GM10847 (cell line): ENCODE data around the gene GGTLC2.

Source experiments
- POLR2A ChIP-seq: IDR thresholded peaks from 2 replicates; pipeline ENCODE4 v1.6.1; 2011; ENCODE audit not compliant: insufficient read length; ENCODE audit errors: extremely low read depth

Gene GGTLC2

DNA sequence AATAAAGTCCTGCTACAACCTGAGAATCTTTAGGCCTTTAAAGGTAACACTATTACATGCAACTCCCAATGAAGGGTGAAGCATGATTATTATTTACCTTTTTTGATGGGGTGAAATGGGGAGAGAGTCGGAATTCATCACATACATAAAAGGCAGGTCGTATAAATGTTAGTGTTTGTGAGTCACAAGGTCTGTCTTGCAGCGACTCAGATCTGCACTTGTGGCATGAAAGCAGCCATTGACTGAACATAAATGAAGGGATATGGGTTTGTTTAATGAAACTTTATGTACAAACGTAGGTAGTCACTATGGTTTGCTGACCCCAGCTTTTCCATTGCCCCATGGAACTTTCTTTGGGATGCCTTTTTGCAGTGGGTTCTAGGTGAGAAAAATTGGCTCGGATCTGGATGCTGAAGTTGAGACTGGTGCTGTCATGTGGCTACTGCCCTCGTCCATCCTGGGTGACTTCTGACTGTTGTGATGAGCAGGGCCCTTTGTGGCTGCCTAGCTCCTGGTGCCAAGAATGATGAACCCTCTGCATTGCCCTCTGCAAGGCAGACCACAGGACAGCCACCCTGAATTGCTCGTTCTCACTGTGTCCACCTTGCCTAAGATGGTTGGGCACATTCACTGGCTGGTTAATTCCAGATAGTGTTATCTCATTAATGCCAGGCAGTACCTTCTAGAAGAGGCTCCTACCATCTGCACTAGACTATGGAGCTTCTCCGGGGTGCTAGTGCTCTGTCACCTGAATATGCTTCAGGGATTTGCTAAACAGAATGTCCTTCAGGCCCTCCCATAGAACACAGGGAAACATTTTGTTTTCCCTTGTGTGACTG, 11.3 kb downstream of the GGTLC2 start:
- TF ChIP-seq POLR2A: no peak

DNA sequence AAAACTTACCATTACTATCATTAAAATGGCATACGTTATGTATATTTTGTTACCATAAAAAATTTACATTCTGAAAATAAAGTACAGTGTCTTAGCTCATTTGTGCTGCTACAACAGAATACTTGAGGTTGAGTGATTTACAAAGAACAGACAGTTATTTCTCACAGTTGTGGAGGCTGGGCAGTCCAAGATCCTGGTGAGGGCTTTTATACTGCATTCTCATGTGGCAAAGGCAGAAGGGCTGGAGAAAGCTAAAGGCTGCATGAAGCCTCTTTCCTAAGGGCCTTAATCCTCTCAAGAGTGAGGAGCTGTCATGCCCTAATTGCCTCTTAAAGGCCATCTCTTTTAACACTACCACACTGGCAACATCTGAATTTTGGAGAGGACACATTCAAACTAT, 13.3 kb downstream of the GGTLC2 start:
- TF ChIP-seq POLR2A: no peak

- TF ChIP-seq POLR2A: no peak
These were observed 16.9 kb downstream of the GGTLC2 start for GRCh38 chr22:22661275-22661674.

GRCh38 chr22:22662095-22662494, 17.7 kb downstream of the GGTLC2 start:
- no peak for TF ChIP-seq POLR2A

DNA sequence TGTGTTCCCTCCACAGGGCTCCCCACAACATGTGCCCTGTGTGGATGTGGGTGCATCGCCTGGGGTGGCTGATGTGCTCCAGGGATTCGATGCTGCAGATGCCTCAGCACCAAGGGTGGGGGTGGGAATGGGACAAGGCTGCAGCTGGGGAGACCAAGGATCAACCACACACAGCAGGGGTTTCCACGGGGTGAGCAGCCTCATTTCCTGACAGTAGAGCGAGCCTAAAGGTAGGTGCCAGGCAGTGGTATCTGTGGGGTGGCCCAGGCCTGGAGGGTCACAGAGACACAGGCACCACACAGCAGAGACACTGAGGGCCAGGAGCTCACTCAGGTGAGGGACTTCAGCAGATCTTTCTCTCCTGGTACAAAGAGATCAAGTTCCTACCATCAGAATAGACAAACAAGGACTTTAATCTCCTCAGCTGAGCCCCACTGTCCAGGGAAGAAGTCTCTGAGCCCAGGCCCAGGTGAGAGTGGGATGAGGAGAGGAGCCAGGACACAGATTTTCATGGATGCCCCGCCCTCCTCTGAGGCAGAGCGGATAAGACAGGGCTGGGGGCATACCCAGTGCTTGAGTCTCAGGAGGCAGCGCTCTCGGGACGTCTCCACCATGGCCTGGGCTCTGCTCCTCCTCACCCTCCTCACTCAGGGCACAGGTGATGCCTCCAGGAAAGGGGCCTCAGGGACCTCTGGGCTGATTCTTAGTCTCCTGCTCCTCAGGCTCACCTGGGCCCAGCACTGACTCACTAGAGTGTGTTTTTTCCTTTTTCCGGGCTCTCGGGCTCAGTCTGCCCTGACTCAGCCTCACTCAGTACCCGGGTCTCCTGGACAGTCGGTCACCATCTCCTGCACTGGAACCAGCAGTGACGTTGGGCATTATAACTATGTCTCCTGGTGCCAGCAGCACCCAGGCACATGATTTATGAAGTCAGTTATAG, 19.7 kb downstream of the GGTLC2 start:
- TF ChIP-seq POLR2A: no peak

- no peak for TF ChIP-seq POLR2A
These were observed 22.1 kb downstream of the GGTLC2 start for GRCh38 chr22:22666307-22667091.

DNA sequence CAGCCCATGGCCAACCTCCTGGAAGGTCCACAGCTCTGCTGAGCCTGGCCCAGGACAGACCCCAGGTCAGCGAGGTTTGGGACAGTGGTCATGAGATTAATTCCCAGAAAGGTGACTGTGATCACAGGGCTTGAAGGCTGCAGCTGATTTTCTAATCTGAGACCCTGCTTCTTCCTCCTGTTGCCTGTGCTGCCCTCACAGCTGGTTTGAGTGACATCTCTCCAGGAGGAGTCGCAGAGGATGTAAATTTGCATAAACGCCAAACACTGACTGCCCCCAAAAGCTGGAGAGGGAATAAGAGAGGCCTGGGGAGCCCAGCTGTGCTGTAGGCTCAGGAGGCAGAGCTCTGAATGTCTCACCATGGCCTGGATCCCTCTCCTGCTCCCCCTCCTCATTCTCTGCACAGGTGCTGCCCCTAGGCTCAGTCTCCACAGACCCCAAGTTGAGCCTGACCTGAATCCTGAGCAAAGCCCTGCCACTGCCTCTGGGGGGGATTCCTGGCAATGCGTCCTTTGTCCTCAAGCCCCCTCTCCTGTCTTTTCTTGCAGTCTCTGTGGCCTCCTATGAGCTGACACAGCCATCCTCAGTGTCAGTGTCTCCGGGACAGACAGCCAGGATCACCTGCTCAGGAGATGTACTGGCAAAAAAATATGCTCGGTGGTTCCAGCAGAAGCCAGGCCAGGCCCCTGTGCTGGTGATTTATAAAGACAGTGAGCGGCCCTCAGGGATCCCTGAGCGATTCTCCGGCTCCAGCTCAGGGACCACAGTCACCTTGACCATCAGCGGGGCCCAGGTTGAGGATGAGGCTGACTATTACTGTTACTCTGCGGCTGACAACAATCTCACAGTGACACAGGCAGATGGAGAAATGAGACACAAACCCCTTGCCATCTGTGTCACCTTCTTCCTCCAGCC, 23.8 kb downstream of the GGTLC2 start:
- TF ChIP-seq POLR2A: no peak

DNA sequence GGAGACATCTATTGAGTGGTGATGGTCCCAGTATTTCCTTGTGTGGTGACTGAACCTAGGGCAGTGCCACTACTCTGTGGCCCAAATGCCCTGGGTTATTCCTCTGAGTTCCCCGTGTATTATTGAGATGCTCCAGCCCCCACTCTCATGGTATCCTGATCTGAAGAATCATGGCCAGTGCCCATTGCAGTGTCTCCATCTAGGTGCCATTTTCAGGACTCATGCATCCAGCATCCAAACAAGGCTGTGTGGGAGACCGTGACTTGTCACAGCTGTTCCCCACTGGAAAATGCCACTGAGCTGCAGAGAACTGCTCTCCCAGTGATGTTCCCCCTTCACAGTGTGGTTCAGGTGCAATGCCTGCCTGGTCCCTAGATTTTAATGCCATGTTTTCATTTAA, 24.7 kb downstream of the GGTLC2 start:
- no peak for TF ChIP-seq POLR2A

DNA sequence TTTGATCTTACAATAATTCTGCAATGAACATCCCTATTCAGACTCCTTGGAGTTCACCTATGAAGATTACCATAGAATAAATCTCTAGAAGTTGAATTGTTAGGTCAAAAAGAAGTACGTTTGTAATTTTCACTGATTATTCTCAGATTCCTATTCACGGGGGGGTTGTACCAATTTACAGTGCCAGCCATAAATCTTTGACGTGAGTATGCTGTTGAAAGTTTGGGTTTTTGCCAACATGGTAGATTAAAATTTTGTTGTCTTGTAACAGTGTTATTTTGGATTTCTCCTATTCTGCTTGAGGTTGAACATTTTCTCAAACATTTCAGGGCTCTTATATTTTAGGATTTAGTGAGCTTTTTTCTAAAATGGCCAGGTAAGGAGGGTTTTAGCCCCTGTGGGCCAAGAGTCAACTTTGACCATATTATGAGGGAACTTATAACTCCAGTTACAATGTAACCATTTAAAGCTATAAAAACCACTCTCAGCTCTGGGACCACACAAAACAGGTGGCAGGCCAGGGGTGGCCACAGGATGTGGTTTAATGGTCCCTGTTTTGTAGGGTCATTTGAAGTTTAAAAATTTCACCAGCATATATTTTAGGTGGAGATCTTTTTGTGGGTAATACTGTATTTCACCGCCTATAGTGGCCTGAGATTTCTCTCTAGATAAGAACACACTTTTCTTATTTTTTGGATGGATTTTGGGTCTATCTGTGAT, 25.8 kb downstream of the GGTLC2 start:
- no peak for TF ChIP-seq POLR2A

DNA sequence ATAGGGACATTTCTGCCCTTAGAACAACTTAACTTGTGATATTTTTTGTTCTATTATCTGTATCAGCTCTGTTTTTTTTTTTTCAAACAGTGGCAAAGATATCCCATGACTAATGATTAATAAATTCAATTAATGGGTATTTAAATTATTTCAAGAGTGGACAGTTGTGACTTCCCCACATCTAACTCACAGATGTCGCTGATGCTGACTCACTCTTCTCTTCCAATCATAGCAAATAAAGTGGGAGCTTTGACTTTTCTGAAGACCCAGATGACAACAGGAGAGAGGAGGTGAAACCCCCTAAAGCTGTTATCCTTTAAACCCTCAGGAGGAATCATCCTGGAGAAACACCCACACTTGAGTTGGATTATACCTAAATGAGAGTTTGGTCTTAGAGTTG, 27.1 kb downstream of the GGTLC2 start:
- TF ChIP-seq POLR2A: no peak

DNA sequence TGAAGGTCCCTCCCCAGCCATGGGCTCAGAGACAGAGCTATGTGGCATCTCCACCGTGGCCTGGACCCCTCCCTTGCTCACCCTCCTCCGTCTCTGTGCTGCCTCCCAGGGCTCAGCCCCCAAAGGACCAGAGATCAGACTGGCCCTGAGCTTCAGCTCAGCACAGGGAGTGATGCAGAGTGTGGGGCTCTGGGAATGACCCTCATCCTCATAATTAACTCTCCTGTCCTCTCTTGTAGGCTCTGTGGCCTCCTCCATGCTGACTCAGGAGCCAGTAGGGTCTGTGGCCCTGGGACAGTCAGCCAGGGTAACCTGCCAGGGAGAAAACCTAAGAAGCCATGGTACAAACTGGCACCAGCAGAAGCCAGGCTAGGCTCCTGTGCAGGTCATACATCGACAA, 28.7 kb downstream of the GGTLC2 start:
- TF ChIP-seq POLR2A: no peak

DNA sequence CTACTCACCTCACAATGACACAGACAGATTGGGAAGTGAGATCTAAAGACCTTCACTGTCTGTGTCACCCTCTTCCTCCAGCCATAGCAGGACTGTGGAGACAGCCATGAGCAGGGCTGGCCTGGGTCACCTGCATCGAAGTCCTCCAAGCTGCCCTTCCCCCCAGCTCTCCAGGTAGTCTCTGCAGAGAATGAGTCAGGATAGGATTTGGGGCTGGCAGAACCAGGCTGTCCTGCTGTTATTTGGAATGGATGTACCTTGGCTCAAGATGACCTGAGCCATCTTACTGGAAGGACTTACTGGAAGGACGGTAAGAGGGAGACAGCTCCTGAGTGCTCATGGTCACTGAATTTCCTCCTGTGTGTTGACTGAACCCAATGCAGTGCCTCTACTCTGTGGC, 29.2 kb downstream of the GGTLC2 start:
- TF ChIP-seq POLR2A: no peak

DNA sequence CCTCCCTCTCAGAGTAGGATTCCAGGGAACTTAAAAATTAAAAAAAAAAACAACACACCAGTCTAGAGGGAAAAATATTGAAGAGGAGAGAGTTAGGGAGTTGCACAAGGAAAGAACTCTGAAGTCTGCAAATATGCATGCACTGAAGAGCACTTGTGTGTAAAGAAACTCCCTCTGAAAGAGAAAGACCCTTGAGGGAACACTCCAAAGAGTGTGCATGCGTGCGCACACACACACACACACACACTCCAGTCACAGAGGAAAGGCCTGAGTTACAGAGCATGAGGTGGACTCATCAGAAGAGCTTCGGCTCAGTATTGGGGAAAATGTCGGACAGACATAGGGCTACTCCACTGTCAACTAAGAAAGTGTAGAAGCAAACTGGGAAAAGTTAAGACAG, 30.1 kb downstream of the GGTLC2 start:
- no peak for TF ChIP-seq POLR2A

DNA sequence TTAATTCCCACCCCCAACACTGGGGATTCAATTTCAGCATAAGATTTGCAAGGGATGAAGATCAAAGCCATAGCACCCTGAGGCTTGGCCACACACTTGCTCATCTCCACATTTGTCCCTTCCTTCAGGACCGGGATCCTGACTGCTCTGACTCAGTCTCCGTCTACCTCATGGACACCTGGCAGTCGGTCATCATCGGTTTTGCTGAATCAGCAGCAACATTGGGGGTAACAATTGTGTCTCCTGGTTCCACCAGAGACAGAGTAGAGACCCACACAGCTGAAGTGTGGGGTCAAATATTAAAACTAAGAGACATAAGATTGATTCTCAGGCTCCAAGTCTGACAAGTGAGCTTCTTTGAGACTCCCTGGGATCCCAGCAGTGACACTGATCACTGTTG, 34.6 kb downstream of the GGTLC2 start:
- TF ChIP-seq POLR2A: no peak
